GM12892 (cell line): ENCODE data around the gene TRIM13.

Source experiments
- POLR2A ChIP-seq: IDR thresholded peaks from 2 replicates; pipeline ENCODE4 v1.6.1; 2011; ENCODE audit warnings: low read depth, low read length, control low read depth
- POLR2AphosphoS5 ChIP-seq: IDR thresholded peaks from 2 replicates; pipeline ENCODE4 v1.6.1; 2011; ENCODE audit warnings: low read depth, low read length, control low read depth

- TF ChIP-seq POLR2A (no peak), POLR2AphosphoS5 (no peak)
Measured at GRCh38 chr13:50038266-50038665, 41.4 kb downstream of the TRIM13 start.
